ENCODE data around the gene CALR3.

- TF ChIP-seq TAF1 (conservative IDR thresholded peaks at IDR 0.05) (no peak), REST (IDR thresholded peaks at IDR 0.05) (no peak), CTCF (IDR thresholded peaks at IDR 0.05; ENCODE audit: low read depth, low read length, missing input control) (no peak), SP1 (IDR thresholded peaks at IDR 0.05) (no peak), NR2F2 (IDR thresholded peaks at IDR 0.05) (no peak), GABPA (IDR thresholded peaks at IDR 0.05 in 1 of 2, conservative IDR thresholded peaks at IDR 0.05 in 1 of 2) (no peak), ATF3 (IDR thresholded peaks at IDR 0.05) (no peak), EGR1 (IDR thresholded peaks at IDR 0.05; ENCODE audit: low read depth in 2 of 2) (no peak), MAX (IDR thresholded peaks at IDR 0.05) (no peak), RAD21 (IDR thresholded peaks at IDR 0.05) (no peak), FOXA2 (IDR thresholded peaks at IDR 0.05) (no peak)
Measured at GRCh38 chr19:16477311-16477710, 18.7 kb downstream of the CALR3 start.
